GM12878 (cell line): Measurements from ENCODE around the gene GALNT9. TPM values are rescaled to one million over a fixed set of nuclear protein-coding genes. Genes with fewer than 3 reads are reported as not detected.

ENCODE experiments used
- ATAC-seq: fragments of 200-7000 bp; cut with Tn5 transposase; 3 replicates; pipeline ENCODE4 v1.9.1; 2020; ENCODE audit warnings: mild to moderate bottlenecking, moderate library complexity
- BruUV-seq: library from RNA; stranded (reverse); fragments of 400-500 nt; replicated peaks from 2 replicates; lab custom pipeline; 2021; lab: Mats Ljungman, UMichigan
- CTCF ChIA-PET: fragments of 300-600 bp; sonication (Branson Sonifier 250); formaldehyde crosslinking; extraction: SDS; loops from one replicate; lab custom pipeline; 2021; ENCODE audit warnings: inconsistent platforms; lab: Yijun Ruan, JAX
- POLR2A ChIA-PET: fragments of 350-600 bp; formaldehyde crosslinking; extraction: SDS; loops from one replicate; lab custom pipeline; 2021; ENCODE audit warnings: inconsistent platforms; lab: Charles Lee
- RAD21 ChIA-PET: fragments of 300-600 bp; sonication (Branson Sonifier 250); formaldehyde crosslinking; loops from one replicate; lab custom pipeline; 2023; ENCODE audit warnings: antibody characterized with exemption; ENCODE audit not compliant: unreplicated experiment; lab: Charles Lee
- SMC1A ChIA-PET: fragments of 300-600 bp; sonication (Branson Sonifier 250); formaldehyde crosslinking; loops from one replicate; lab custom pipeline; 2023; ENCODE audit not compliant: unreplicated experiment, uncharacterized antibody; lab: Charles Lee
- DNase-seq: peaks from one replicate; pipeline ENCODE4 v3.0.0-alpha.2; 2011; ENCODE audit warnings: low read depth, low spot score
- FAIRE-seq: peaks from 3 replicates; lab custom pipeline; 2011; peaks lifted over from hg19 to GRCh38; lab: Jason Lieb, UNC
- H2AFZ ChIP-seq: 2 replicates; pipeline ENCODE4 v1.6.0; 2011; ENCODE audit warnings: low read depth, low read length, control low read depth; ENCODE audit not compliant: control insufficient read depth
- H3K27ac ChIP-seq: 2 replicates; pipeline ENCODE4 v1.5.1; 2011; ENCODE audit warnings: control low read depth; ENCODE audit not compliant: control insufficient read depth, insufficient read depth
- H3K27me3 ChIP-seq, 2 experiments: replicated peaks in 1 of 2; 2 replicates each; pipeline versions ENCODE4 v1.6.0 to v1.6.1; 2011; ENCODE audit warnings: low read length in 1 of 2; ENCODE audit not compliant: control insufficient read depth in 2 of 2, insufficient read depth in 2 of 2
- H3K36me3 ChIP-seq, 2 experiments: 2 replicates each; pipeline ENCODE4 v1.5.1; 2011; ENCODE audit warnings: low read length in 1 of 2; ENCODE audit not compliant: control insufficient read depth in 2 of 2, insufficient read depth in 2 of 2
- H3K4me1 ChIP-seq: 2 replicates; pipeline ENCODE4 v1.6.1; 2011; ENCODE audit warnings: mild to moderate bottlenecking, low read length, moderate library complexity, mixed read lengths; ENCODE audit not compliant: control insufficient read depth, insufficient read depth
- H3K4me2 ChIP-seq: 2 replicates; pipeline ENCODE4 v1.6.0; 2011; ENCODE audit warnings: control low read depth; ENCODE audit not compliant: control insufficient read depth, insufficient read depth
- H3K4me3 ChIP-seq: fragments of 200-600 bp; sonication (generic); 2 replicates; pipeline ENCODE4 v1.5.1; 2016
- H3K79me2 ChIP-seq: 2 replicates; pipeline ENCODE4 v1.6.0; 2011; ENCODE audit warnings: low read length; ENCODE audit not compliant: control insufficient read depth, insufficient read depth
- H3K9ac ChIP-seq: 2 replicates; pipeline ENCODE4 v1.8.0; 2011; ENCODE audit warnings: low read length, control low read depth, mixed read lengths; ENCODE audit not compliant: control insufficient read depth, insufficient read depth
- H3K9me3 ChIP-seq: replicated peaks from 3 replicates; pipeline ENCODE4 v1.5.1; 2011; ENCODE audit warnings: mild to moderate bottlenecking, low read length; ENCODE audit not compliant: control insufficient read depth, insufficient read depth
- H4K20me1 ChIP-seq: 2 replicates; pipeline ENCODE4 v1.6.0; 2011; ENCODE audit not compliant: control insufficient read depth, insufficient read depth
- ASH2L ChIP-seq: fragments of 300-600, 200-600 bp; sonication (generic); IDR thresholded peaks from 2 replicates; pipeline ENCODE4 v1.6.1; 2017; ENCODE audit warnings: low read depth, mild to moderate bottlenecking, borderline replicate concordance
- ATF7 ChIP-seq: fragments of 450-650 bp; IDR thresholded peaks from 2 replicates; pipeline ENCODE4 v1.6.1; 2016; ENCODE audit warnings: low read depth, mild to moderate bottlenecking
- CHD1 ChIP-seq: IDR thresholded peaks from 2 replicates; pipeline ENCODE4 v1.6.1; 2012; ENCODE audit warnings: low read depth, low read length, improper control_type of control experiment
- CREM ChIP-seq: IDR thresholded peaks from 2 replicates; pipeline ENCODE4 v1.6.1; 2014; ENCODE audit warnings: antibody characterized with exemption, low read depth
- DPF2 ChIP-seq: fragments of 450-650 bp; IDR thresholded peaks from 2 replicates; pipeline ENCODE4 v1.6.1; 2017; ENCODE audit warnings: mild to moderate bottlenecking
- IKZF2 ChIP-seq, 2 experiments: fragments of 450-650 bp; IDR thresholded peaks; 2 replicates each; pipeline ENCODE4 v1.6.1; 2017; ENCODE audit warnings: mild to moderate bottlenecking in 2 of 2, moderate library complexity in 2 of 2
- NFYA ChIP-seq: IDR thresholded peaks from 2 replicates; pipeline ENCODE4 v1.6.1; 2011; ENCODE audit warnings: low read depth, mild to moderate bottlenecking, low read length, improper control_type of control experiment, borderline replicate concordance
- NRF1 ChIP-seq: conservative IDR thresholded peaks from 2 replicates; pipeline ENCODE4 v1.6.1; 2011; ENCODE audit warnings: mild to moderate bottlenecking, low read depth, low read length, improper control_type of control experiment
- POLR2A ChIP-seq: IDR thresholded peaks from 2 replicates; pipeline ENCODE4 v1.6.1; 2011; ENCODE audit warnings: low read depth, mild to moderate bottlenecking, low read length
- RAD21 ChIP-seq: IDR thresholded peaks from 2 replicates; pipeline ENCODE4 v1.6.1; 2011; ENCODE audit warnings: mild to moderate bottlenecking, low read depth, low read length, moderate library complexity; ENCODE audit not compliant: insufficient read depth
- RB1 ChIP-seq: fragments of 450-650 bp; formaldehyde crosslinking; IDR thresholded peaks from 2 replicates; pipeline ENCODE4 v1.6.1; 2017; ENCODE audit warnings: mild to moderate bottlenecking, borderline replicate concordance
- RELB ChIP-seq: fragments of 450-650 bp; IDR thresholded peaks from 2 replicates; pipeline ENCODE4 v1.6.1; 2017; ENCODE audit warnings: low read depth, mild to moderate bottlenecking, moderate library complexity
- SIX5 ChIP-seq: IDR thresholded peaks from 2 replicates; pipeline ENCODE4 v1.6.1; 2011; ENCODE audit warnings: mild to moderate bottlenecking, low read depth, low read length, moderate library complexity; ENCODE audit not compliant: severe bottlenecking
- SMAD1 ChIP-seq: fragments of 450-650 bp; IDR thresholded peaks from 2 replicates; pipeline ENCODE4 v1.6.1; 2018; ENCODE audit warnings: mild to moderate bottlenecking, low read depth; ENCODE audit not compliant: partially characterized antibody
- SPI1 ChIP-seq: IDR thresholded peaks from 2 replicates; pipeline ENCODE4 v1.6.1; 2011; ENCODE audit warnings: low read depth, mild to moderate bottlenecking, low read length, moderate library complexity, borderline replicate concordance; ENCODE audit not compliant: insufficient read depth
- SRF ChIP-seq, 2 experiments: IDR thresholded peaks; 2 replicates each; pipeline ENCODE4 v1.6.1; 2011; ENCODE audit warnings: low read depth in 2 of 2, low read length in 2 of 2, mild to moderate bottlenecking in 1 of 2, moderate library complexity in 1 of 2
- USF1 ChIP-seq: IDR thresholded peaks from 2 replicates; pipeline ENCODE4 v1.6.1; 2011; ENCODE audit warnings: borderline replicate concordance, low read depth, mild to moderate bottlenecking, moderate library complexity, mixed read lengths, low read length; ENCODE audit not compliant: insufficient read depth; ENCODE audit errors: extremely low read length
- ZBTB4 ChIP-seq: fragments of 450-650 bp; formaldehyde crosslinking; IDR thresholded peaks from 2 replicates; pipeline ENCODE4 v1.4.0; 2022; ENCODE audit warnings: mild to moderate bottlenecking, moderate library complexity
- ZNF384 ChIP-seq: IDR thresholded peaks from 2 replicates; pipeline ENCODE4 v1.6.1; 2012; ENCODE audit warnings: low read depth, mild to moderate bottlenecking, low read length, improper control_type of control experiment, borderline replicate concordance
- WGBS: methylation state at CpG from one replicate; pipeline ENCODE4 v1.1.6; 2016; ENCODE audit warnings: low lambda C conversion rate; ENCODE audit not compliant: insufficient replicate concordance, insufficient coverage; ENCODE audit errors: missing lambda C conversion rate; 5-methylcytosine and 5-hydroxymethylcytosine counted together
- in situ Hi-C: fragments of 300-500 bp; cut with MboI; formaldehyde crosslinking; loops from 9 replicates; pipeline ENCODE4 v1.14.3; 2018; ENCODE audit warnings: mixed read lengths
- intact Hi-C: fragments of 100-400 bp; cut with micrococcal nuclease; formaldehyde crosslinking; loops from one replicate; pipeline ENCODE4 v1.14.2; 2022; ENCODE audit not compliant: unreplicated experiment
- polyA plus RNA-seq, 11 experiments: library from polyadenylated mRNA; depleted of rRNA in 4 of 11; unstranded in 6 of 11; stranded (reverse) in 5 of 11; fragments of >200 nt; fragmentation: Nextera tagmentation in 4 of 11; fragmentation: Illumina TruSeq in 1 of 11; extraction: Ambion mirVana in 4 of 11; extraction: Trizol in 1 of 11; gene quantifications; 1 replicate in 1 of 11; 2 replicates in 10 of 11; pipeline versions ENCODE4 v1.2.1 to v1.2.3, GENCODE V29; 2011 to 2016; ENCODE audit warnings: inconsistent platforms in 2 of 11, missing spikeins in 2 of 11, low read depth in 1 of 11
- total RNA-seq, 4 experiments: library from RNA; depleted of rRNA in 3 of 4; stranded (reverse); fragments of >200 nt in 3 of 4; fragmentation: Illumina TruSeq in 1 of 4; extraction: Trizol in 1 of 4; gene quantifications; 2 replicates each; pipeline versions ENCODE4 v1.2.1 to v1.2.3, GENCODE V29; 2013 to 2021

The GALNT9 gene
- total and polyA plus RNA-seq, 10 of the 15 experiments (the other 5 are each of a cell fraction or from before 2014, with no cell fraction given), result 0.04 TPM; not detected in 9

- no peak for TF ChIP-seq SPI1
- TF ChIP-seq RB1, result no peak
- TF ChIP-seq ZBTB4 (CRISPR knock-in tag), result no peak
- TF ChIP-seq RELB, result no peak
- TF ChIP-seq DPF2, result no peak
- no peak for TF ChIP-seq SIX5
- no peak for TF ChIP-seq POLR2A
- TF ChIP-seq, all 136 proteins: peak for 0
Measured at GRCh38 chr12:132268674-132269073, 60.7 kb downstream of the GALNT9 start (continued).

GRCh38 chr12:132267873-132268272 lies 61.5 kb downstream of the GALNT9 start:
- intact Hi-C loops, result no loop called here
- in situ Hi-C loops, result no loop called here
- no peak overlapping the region for H3K4me3 ChIP-seq
- CTCF ChIA-PET, result interaction anchor here (0.5 kb wide), 1 partner anchor 442 kb away, joined by 3 read pairs; no protein-coding TSS in a partner anchor
- H3K9me3 ChIP-seq, result no peaks in the 10 kb centered on the region; the same call in 2 of the 3 replicates
- TF ChIP-seq USF1 (no peak), ATF7 (no peak), RAD21 (no peak), ASH2L (no peak), ZNF384 (no peak), NRF1 (no peak), POLR2A (no peak), IKZF2 (IDR thresholded peaks at IDR 0.05) (no peak), CREM (no peak), SMAD1 (no peak), CHD1 (no peak), NFYA (no peak), SRF (IDR thresholded peaks at IDR 0.05; ENCODE audit: low read depth in 2 of 2, low read length in 2 of 2) (no peak)
- RAD21 ChIA-PET, result no interaction called here
- BruUV-seq, result no TSS peak
- WGBS, result 70% methylated on average over 10 of the region's 10 CpGs
- POLR2A ChIA-PET, result no interaction called here
- no peaks in the 10 kb centered on the region for H3K4me1 ChIP-seq
- SMC1A ChIA-PET, result no interaction called here
- no peaks in the 10 kb centered on the region; a peak in 1 of 4 replicates for H3K27me3 ChIP-seq
- no peak overlapping the region for H3K9ac ChIP-seq
- DNase-seq (no peak), ATAC-seq (no peak), FAIRE-seq (no peak)
- no peaks in the 10 kb centered on the region for H4K20me1 ChIP-seq
- H3K4me2 ChIP-seq, result no peak overlapping the region
- H3K36me3 ChIP-seq, result no peaks in the 10 kb centered on the region
- H3K27ac ChIP-seq, result no peak overlapping the region
- no peaks in the 10 kb centered on the region for H3K79me2 ChIP-seq
- no peak overlapping the region for H2AFZ ChIP-seq
